CD14-positive monocyte (primary cell): ENCODE measurements around the gene CRYBG1. TPM values are rescaled to one million over a fixed set of nuclear protein-coding genes. Genes with fewer than 3 reads are reported as not detected.

Source experiments
- DNase-seq, 3 donors: peaks; one replicate each; pipeline ENCODE4 v3.0.0-alpha.2; 2011 to 2022
- H2AFZ ChIP-seq: 2 replicates; pipeline ENCODE4 v1.6.0; 2012; ENCODE audit warnings: mild to moderate bottlenecking, low read depth, low read length, inconsistent platforms; ENCODE audit not compliant: insufficient read depth, poor library complexity, severe bottlenecking
- H3K27ac ChIP-seq, 2 donors: 1 replicate in 1 of 2; 2 replicates in 1 of 2; pipeline ENCODE4 v1.5.1; 2012 to 2013; ENCODE audit warnings: low read length in 2 of 2, control low read depth in 1 of 2, inconsistent platforms in 1 of 2, low read depth in 1 of 2, mild to moderate bottlenecking in 1 of 2
- H3K27me3 ChIP-seq, 2 donors: one replicate each; pipeline versions ENCODE4 v1.6.0 to v1.6.1; 2011 to 2013; ENCODE audit warnings: low read length in 2 of 2; ENCODE audit not compliant: control insufficient read depth in 2 of 2, insufficient read depth in 2 of 2
- H3K36me3 ChIP-seq, 2 donors: replicated peaks in 1 of 2; 1 replicate in 1 of 2; 2 replicates in 1 of 2; pipeline versions ENCODE4 v1.5.1 to v1.6.1; 2012 to 2013; ENCODE audit warnings: low read length in 2 of 2, control low read depth in 1 of 2, inconsistent platforms in 1 of 2, mild to moderate bottlenecking in 1 of 2; ENCODE audit not compliant: insufficient read depth in 2 of 2, control insufficient read depth in 1 of 2
- H3K4me1 ChIP-seq, 2 donors: 1 replicate in 1 of 2; 2 replicates in 1 of 2; pipeline versions ENCODE4 v1.5.1 to v1.6.1; 2012 to 2013; ENCODE audit warnings: low read length in 2 of 2, control low read depth in 1 of 2, inconsistent platforms in 1 of 2, mild to moderate bottlenecking in 1 of 2, moderate library complexity in 1 of 2; ENCODE audit not compliant: insufficient read depth in 2 of 2, control insufficient read depth in 1 of 2
- H3K4me2 ChIP-seq: replicated peaks from 2 replicates; pipeline ENCODE3; 2012; ENCODE audit warnings: low read length, moderate library complexity, mild to moderate bottlenecking; ENCODE audit not compliant: poor library complexity, severe bottlenecking; ENCODE audit errors: extremely low read depth
- H3K4me3 ChIP-seq, 3 experiments: fragments of 200-600 bp in 1 of 3; sonication (generic) in 1 of 3; replicated peaks in 1 of 3; 1 replicate in 2 of 3; 2 replicates in 1 of 3; pipeline ENCODE4 v1.5.1; 2011 to 2013; ENCODE audit warnings: low read length in 3 of 3, mild to moderate bottlenecking in 3 of 3, control low read depth in 2 of 3, low read depth in 2 of 3, inconsistent platforms in 1 of 3, moderate library complexity in 1 of 3
- H3K79me2 ChIP-seq: 2 replicates; pipeline ENCODE4 v1.6.0; 2012; ENCODE audit warnings: mild to moderate bottlenecking, control low read depth, inconsistent platforms, low read length, moderate library complexity; ENCODE audit not compliant: insufficient read depth
- H3K9ac ChIP-seq: 2 replicates; pipeline ENCODE4 v1.6.0; 2017; ENCODE audit warnings: low read length, mild to moderate bottlenecking; ENCODE audit not compliant: insufficient read depth, poor library complexity, severe bottlenecking
- H3K9me3 ChIP-seq, 2 donors: replicated peaks in 1 of 2; 1 replicate in 1 of 2; 2 replicates in 1 of 2; pipeline versions ENCODE4 v1.5.1 to v1.6.1; 2012 to 2013; ENCODE audit warnings: low read length in 2 of 2, control low read depth in 1 of 2; ENCODE audit not compliant: control insufficient read depth in 1 of 2, insufficient read depth in 1 of 2
- H4K20me1 ChIP-seq: 2 replicates; pipeline ENCODE4 v1.6.0; 2012; ENCODE audit warnings: mild to moderate bottlenecking, low read length, control low read depth, moderate library complexity; ENCODE audit not compliant: insufficient read depth
- H3K27ac Mint-ChIP-seq, 7 donors: one replicate each; pipeline ENCODE4 v1.8.0; 2020; ENCODE audit warnings: mild to moderate bottlenecking in 7 of 7, mixed read lengths in 7 of 7, moderate library complexity in 6 of 7, inconsistent platforms in 2 of 7
- H3K27me3 Mint-ChIP-seq, 3 donors: one replicate each; pipeline ENCODE4 v1.8.0; 2021 to 2022; ENCODE audit warnings: low read depth in 3 of 3, mild to moderate bottlenecking in 3 of 3, mixed read lengths in 3 of 3, moderate library complexity in 3 of 3, inconsistent platforms in 1 of 3
- H3K36me3 Mint-ChIP-seq, 2 donors: one replicate each; pipeline ENCODE4 v1.8.0; 2020; ENCODE audit warnings: mixed read lengths in 2 of 2, inconsistent platforms in 1 of 2, mild to moderate bottlenecking in 1 of 2
- H3K4me1 Mint-ChIP-seq: one replicate; pipeline ENCODE4 v1.8.0; 2020; ENCODE audit warnings: mild to moderate bottlenecking, mixed read lengths
- H3K4me3 Mint-ChIP-seq, 2 donors: one replicate each; pipeline ENCODE4 v1.8.0; 2020; ENCODE audit warnings: mild to moderate bottlenecking in 2 of 2, mixed read lengths in 2 of 2, moderate library complexity in 1 of 2
- H3K9me3 Mint-ChIP-seq, 7 donors: one replicate each; pipeline ENCODE4 v1.8.0; 2020 to 2022; ENCODE audit warnings: mixed read lengths in 7 of 7, mild to moderate bottlenecking in 6 of 7, moderate library complexity in 6 of 7, inconsistent platforms in 2 of 7
- WGBS: methylation state at CpG from one replicate; pipeline ENCODE4 v1.1.5; 2013; ENCODE audit warnings: missing lambda C conversion rate; ENCODE audit not compliant: insufficient coverage; 5-methylcytosine and 5-hydroxymethylcytosine counted together
- intact Hi-C, 2 donors: fragments of 100-400 bp; cut with micrococcal nuclease; formaldehyde crosslinking; loops; one replicate each; pipeline versions ENCODE4 v1.15.0 to v1.15.1; 2023
- polyA plus RNA-seq, 3 donors: library from polyadenylated mRNA; depleted of rRNA in 1 of 3; unstranded in 2 of 3; stranded (reverse) in 1 of 3; fragments of 300-500 nt in 2 of 3; fragments of >200 nt in 1 of 3; fragmentation: Illumina TruSeq in 2 of 3; gene quantifications; 1 replicate in 2 of 3; 2 replicates in 1 of 3; pipeline ENCODE4 v1.2.3, GENCODE V29; 2012 to 2021
- TF ChIP-seq, protein P1 (sequence below): fragments of 200-600 bp; IDR thresholded peaks from one replicate; pipeline ENCODE4 v1.8.0; 2022; ENCODE audit warnings: antibody characterized with exemption, mild to moderate bottlenecking

CRYBG1 gene
- polyA plus RNA-seq, 3 donors: 7.9 to 11.9 (median 11.1) TPM

DNA sequence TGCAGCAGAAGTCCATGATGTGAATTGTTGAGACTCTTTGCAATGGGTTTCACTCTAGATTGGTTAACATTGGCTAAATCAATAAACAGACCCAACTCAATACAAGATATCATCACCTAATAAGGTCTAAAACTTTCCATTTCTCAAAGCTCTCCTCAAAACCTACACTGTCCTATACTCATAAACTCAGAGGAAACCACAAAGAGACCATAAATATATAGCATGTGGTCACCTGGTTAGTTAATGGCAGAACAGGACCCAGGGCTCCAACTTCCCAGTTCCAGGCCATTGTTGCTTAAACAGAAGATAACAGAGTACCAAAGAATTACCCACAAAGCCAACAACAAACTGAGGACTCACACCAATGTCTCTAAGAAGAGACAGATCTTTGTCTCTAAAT is 256.8 kb downstream of the CRYBG1 start:
- H2AFZ ChIP-seq: no peak overlapping the region
- H3K9me3 ChIP-seq: no peaks in the 10 kb centered on the region
- DNase-seq: no peak
- no peak overlapping the region for H3K4me3 ChIP-seq
- Mint-ChIP-seq H3K36me3 (peaks cover 48 to 58% of the 10 kb centered on the region in 2 donors), H3K27ac (no peak overlapping the region), H3K27me3 (no peaks in the 10 kb centered on the region), H3K4me1 (no peaks in the 10 kb centered on the region), H3K4me3 (no peak overlapping the region), H3K9me3 (no peaks in the 10 kb centered on the region)
- TF ChIP-seq, protein P1, sequence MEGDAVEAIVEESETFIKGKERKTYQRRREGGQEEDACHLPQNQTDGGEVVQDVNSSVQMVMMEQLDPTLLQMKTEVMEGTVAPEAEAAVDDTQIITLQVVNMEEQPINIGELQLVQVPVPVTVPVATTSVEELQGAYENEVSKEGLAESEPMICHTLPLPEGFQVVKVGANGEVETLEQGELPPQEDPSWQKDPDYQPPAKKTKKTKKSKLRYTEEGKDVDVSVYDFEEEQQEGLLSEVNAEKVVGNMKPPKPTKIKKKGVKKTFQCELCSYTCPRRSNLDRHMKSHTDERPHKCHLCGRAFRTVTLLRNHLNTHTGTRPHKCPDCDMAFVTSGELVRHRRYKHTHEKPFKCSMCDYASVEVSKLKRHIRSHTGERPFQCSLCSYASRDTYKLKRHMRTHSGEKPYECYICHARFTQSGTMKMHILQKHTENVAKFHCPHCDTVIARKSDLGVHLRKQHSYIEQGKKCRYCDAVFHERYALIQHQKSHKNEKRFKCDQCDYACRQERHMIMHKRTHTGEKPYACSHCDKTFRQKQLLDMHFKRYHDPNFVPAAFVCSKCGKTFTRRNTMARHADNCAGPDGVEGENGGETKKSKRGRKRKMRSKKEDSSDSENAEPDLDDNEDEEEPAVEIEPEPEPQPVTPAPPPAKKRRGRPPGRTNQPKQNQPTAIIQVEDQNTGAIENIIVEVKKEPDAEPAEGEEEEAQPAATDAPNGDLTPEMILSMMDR: no peak
- H3K79me2 ChIP-seq: no peaks in the 10 kb centered on the region
- H3K4me2 ChIP-seq: no peak overlapping the region
- no peak overlapping the region for H3K27ac ChIP-seq
- intact Hi-C loops: no loop called here
- H3K36me3 ChIP-seq: peaks cover 15 to 57% of the 10 kb centered on the region in 2 donors
- no peaks in the 10 kb centered on the region for H4K20me1 ChIP-seq
- no peaks in the 10 kb centered on the region for H3K4me1 ChIP-seq
- no peak overlapping the region for H3K9ac ChIP-seq
- no peaks in the 10 kb centered on the region for H3K27me3 ChIP-seq

DNA sequence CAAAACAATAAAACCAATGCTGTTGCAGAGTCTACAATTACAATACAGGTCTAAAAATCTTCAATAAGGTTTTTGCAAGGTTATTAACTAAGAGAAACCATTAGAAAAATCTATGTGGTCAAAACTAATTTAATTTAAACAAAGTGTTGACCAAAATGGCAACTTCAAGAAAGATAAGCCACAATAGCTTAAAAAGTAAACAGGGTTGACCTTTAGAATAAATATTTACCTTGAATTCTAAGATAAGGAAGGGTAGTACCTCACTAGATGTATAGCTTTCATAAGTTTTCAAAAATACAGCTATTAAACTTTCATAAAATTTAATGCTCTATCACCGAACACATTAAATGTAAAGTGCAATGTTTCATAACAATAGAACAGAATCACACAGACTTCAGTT is 257.3 kb downstream of the CRYBG1 start:
- Histone ChIP-seq H3K27me3 (no peaks in the 10 kb centered on the region), H3K4me3 (no peak overlapping the region), H4K20me1 (no peaks in the 10 kb centered on the region), H3K36me3 (peaks cover 20 to 61% of the 10 kb centered on the region in 2 donors), H3K9me3 (no peaks in the 10 kb centered on the region), H3K4me2 (no peak overlapping the region), H3K79me2 (no peaks in the 10 kb centered on the region), H3K27ac (no peak overlapping the region), H2AFZ (no peak overlapping the region), H3K4me1 (no peaks in the 10 kb centered on the region), H3K9ac (no peak overlapping the region)
- Mint-ChIP-seq H3K36me3 (peaks cover 48 to 57% of the 10 kb centered on the region in 2 donors), H3K27ac (no peak overlapping the region), H3K4me3 (no peak overlapping the region), H3K9me3 (peaks cover 0 to 1% (median 0%) of the 10 kb centered on the region in 7 donors), H3K27me3 (no peaks in the 10 kb centered on the region), H3K4me1 (no peaks in the 10 kb centered on the region)
- WGBS: no CpG with 5 or more reads among the region's 1 CpG
- TF ChIP-seq, protein P1: no peak
- intact Hi-C loops: no loop called here
- no peak for DNase-seq
